Heart left ventricle (tissue), 16 donors: ENCODE results near the gene KCNA10. TPM values are rescaled to one million over a fixed set of nuclear protein-coding genes. Genes with fewer than 3 reads are reported as not detected.

Experiments
- ATAC-seq, 4 donors: fragments of 200-7000 bp; cut with Tn5 transposase; one replicate each; pipeline ENCODE4 v1.9.1; 2020 to 2022; ENCODE audit warnings: moderate library complexity in 4 of 4, mild to moderate bottlenecking in 3 of 4, moderate number of reproducible peaks in 1 of 4
- DNase-seq, 5 donors: peaks; one replicate each; pipeline ENCODE4 v3.0.0-alpha.2; 2020
- H3K27ac ChIP-seq, 12 donors: fragments of 200-600 bp; sonication (generic) in 4 of 12; one replicate each; pipeline versions ENCODE4 v1.5.0 to v1.8.0; 2016 to 2022; ENCODE audit warnings: mild to moderate bottlenecking in 2 of 12
- H3K27me3 ChIP-seq, 9 donors: fragments of 200-600 bp; sonication (generic) in 2 of 9; one replicate each; pipeline versions ENCODE4 v1.5.1 to v1.8.0; 2016 to 2022; ENCODE audit warnings: mild to moderate bottlenecking in 3 of 9
- H3K36me3 ChIP-seq, 9 donors: fragments of 200-600 bp; sonication (generic) in 2 of 9; one replicate each; pipeline versions ENCODE4 v1.5.0 to v1.8.0; 2018 to 2022; ENCODE audit warnings: mild to moderate bottlenecking in 2 of 9
- H3K4me1 ChIP-seq, 12 donors: fragments of 200-600 bp; sonication (generic) in 4 of 12; one replicate each; pipeline versions ENCODE4 v1.5.0 to v1.8.0; 2016 to 2022; ENCODE audit warnings: mild to moderate bottlenecking in 3 of 12
- H3K4me3 ChIP-seq, 12 donors: fragments of 200-600 bp; sonication (generic) in 4 of 12; one replicate each; pipeline versions ENCODE4 v1.5.0 to v1.8.0; 2017 to 2022; ENCODE audit warnings: mild to moderate bottlenecking in 9 of 12, moderate library complexity in 4 of 12
- H3K9me3 ChIP-seq, 12 donors: fragments of 200-600 bp; sonication (generic) in 4 of 12; one replicate each; pipeline versions ENCODE4 v1.5.0 to v1.8.0; 2016 to 2022; ENCODE audit warnings: mild to moderate bottlenecking in 1 of 12
- POLR2A ChIP-seq, 2 donors: fragments of 450-650 bp; IDR thresholded peaks; one replicate each; pipeline ENCODE4 v1.6.1; 2017; ENCODE audit warnings: antibody characterized with exemption in 2 of 2, mild to moderate bottlenecking in 2 of 2, moderate library complexity in 2 of 2
- WGBS, 4 donors: extraction: QIAGEN DNeasy Blood & Tissue Kit in 2 of 4; methylation state at CpG; one replicate each; pipeline versions ENCODE4 v1.1.5 to v1.1.7; 2013 to 2018; 5-methylcytosine and 5-hydroxymethylcytosine counted together
- intact Hi-C, 10 donors: fragments of 100-400 bp; cut with DNase I; formaldehyde crosslinking; loops; one replicate each; pipeline versions ENCODE4 v1.11.1 to v1.14.2; 2022
- polyA plus RNA-seq, 2 donors: library from polyadenylated mRNA; stranded (reverse); fragments of 200-250 nt; gene quantifications; one replicate each; pipeline ENCODE4 v1.2.3, GENCODE V29; 2013
- total RNA-seq, 9 donors: library from RNA; depleted of rRNA in 2 of 9; stranded (reverse); fragments of >200 nt in 2 of 9; fragmentation: NEBNext Ultra II Directional in 3 of 9; extraction: Animal tissue kit (Norgen Biotek cat#: 25700) in 3 of 9; gene quantifications; one replicate each; pipeline versions ENCODE4 v1.1.0 to v1.2.4, GENCODE V29; 2016 to 2023
- TF ChIP-seq, protein P1 (sequence below), 12 donors: fragments of 200-600 bp; sonication (generic) in 4 of 12; IDR thresholded peaks; one replicate each; pipeline versions ENCODE4 v1.5.0 to v1.8.0; 2018 to 2022; ENCODE audit warnings: antibody characterized with exemption in 12 of 12, mild to moderate bottlenecking in 5 of 12
- donor health status: ischemic (EF 13 %, LVEDD 7.1; RV severe dilation, severe dysfunction).
- donor health status: healthy with polysubstance abuse.
- donor health status: DM: no; HTN: yes; CAD: no.
- donor health status: DM: no; HTN: no; CAD: no.
- donor health status: ischemic (EF 25% LVEDD 6.9; RV normal size, moderate dysfunction).
- donor health status: ischemic (EF 25% LVEDD 5.7; RV mildly dilated, moderate dysfunction).
- donor health status: healthy.
- donor health status: DM: yes; HTN: yes; CAD: no.
- donor health status: ischemic (EF 35%, LVEDD 5.7; RV mildly dilated, moderate dysfunction).
- donor health status: nonischemic (EF 11% LVEDD 7.7; RV severe dilation, severe dysfunction).
- donor health status: DM: yes; HTN: yes; CAD: no.
- donor health status: PGD.
- donor health status: ischemic (EF 29% LVEDD 5.4; RV normal size, mild dysfunction).
- donor health status: nonischemic (EF 23%, LVEDD 6.1; RV moderate dilation, normal function).

Gene KCNA10
- total and polyA plus RNA-seq, 11 donors: not detected

DNA sequence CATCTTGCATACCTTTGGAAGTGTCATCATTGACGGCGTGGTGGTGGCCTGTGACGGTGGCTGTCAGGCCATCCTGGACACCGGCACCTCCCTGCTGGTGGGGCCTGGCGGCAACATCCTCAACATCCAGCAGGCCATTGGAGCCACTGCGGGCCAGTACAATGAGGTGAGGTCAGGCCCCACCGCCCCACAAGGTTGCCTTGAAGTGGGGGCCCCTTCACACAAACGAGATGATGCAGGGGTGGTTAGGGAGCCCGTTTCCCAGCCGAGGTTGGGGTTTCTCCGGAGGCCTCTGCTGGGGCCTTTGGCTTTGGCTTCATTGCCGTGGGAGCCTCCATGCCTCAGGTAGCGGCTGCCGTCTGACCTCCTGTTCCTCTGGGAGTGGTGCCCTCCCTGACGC is 29.6 kb downstream of the KCNA10 start:
- Histone ChIP-seq H3K36me3 (no peaks in the 10 kb centered on the region), H3K9me3 (no peaks in the 10 kb centered on the region), H3K27ac (no peak overlapping the region), H3K27me3 (no peaks in the 10 kb centered on the region), H3K4me1 (peaks cover 0 to 10% (median 0%) of the 10 kb centered on the region in 12 donors), H3K4me3 (no peak overlapping the region)
- WGBS, 4 donors: 91 to 95% (median 92%) methylated on average over 6 to 15 of the region's 15 CpGs
- TF ChIP-seq, protein P1, sequence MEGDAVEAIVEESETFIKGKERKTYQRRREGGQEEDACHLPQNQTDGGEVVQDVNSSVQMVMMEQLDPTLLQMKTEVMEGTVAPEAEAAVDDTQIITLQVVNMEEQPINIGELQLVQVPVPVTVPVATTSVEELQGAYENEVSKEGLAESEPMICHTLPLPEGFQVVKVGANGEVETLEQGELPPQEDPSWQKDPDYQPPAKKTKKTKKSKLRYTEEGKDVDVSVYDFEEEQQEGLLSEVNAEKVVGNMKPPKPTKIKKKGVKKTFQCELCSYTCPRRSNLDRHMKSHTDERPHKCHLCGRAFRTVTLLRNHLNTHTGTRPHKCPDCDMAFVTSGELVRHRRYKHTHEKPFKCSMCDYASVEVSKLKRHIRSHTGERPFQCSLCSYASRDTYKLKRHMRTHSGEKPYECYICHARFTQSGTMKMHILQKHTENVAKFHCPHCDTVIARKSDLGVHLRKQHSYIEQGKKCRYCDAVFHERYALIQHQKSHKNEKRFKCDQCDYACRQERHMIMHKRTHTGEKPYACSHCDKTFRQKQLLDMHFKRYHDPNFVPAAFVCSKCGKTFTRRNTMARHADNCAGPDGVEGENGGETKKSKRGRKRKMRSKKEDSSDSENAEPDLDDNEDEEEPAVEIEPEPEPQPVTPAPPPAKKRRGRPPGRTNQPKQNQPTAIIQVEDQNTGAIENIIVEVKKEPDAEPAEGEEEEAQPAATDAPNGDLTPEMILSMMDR (IDR thresholded peaks at IDR 0.05): no peak
- TF ChIP-seq POLR2A (IDR thresholded peaks at IDR 0.05): no peak
- intact Hi-C loops: loop anchor here in 1 of 10 donors (5.0 kb wide), 1 partner anchor 62 kb away; no protein-coding TSS in a partner anchor
- no peak for ATAC-seq
- no peak for DNase-seq

DNA sequence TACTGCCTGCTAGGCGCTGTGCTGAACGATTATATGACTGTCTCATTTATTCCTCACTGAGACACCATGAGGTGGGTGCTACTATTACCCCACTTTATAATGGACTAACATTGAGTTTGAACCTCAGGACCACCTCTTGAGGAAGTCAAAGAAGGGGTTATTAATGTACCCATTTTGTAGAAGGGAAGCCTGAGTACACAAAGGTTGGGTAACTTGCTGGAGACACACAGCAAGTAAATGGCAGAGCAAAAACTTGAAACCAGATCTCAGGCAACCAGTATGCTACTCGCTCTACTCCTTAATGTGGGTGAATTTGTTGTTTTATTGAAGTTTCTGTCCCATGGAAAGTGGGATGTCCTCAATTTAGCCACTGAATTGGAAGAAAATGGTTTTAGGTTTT is 30.1 kb downstream of the KCNA10 start:
- H3K27ac ChIP-seq: no peak overlapping the region
- H3K27me3 ChIP-seq: no peaks in the 10 kb centered on the region
- peaks cover 0 to 10% (median 0%) of the 10 kb centered on the region in 12 donors for H3K4me1 ChIP-seq
- WGBS, 4 donors: 62 to 65% (median 65%) methylated on average over 3 of the region's 3 CpGs
- no peak for TF ChIP-seq POLR2A (IDR thresholded peaks at IDR 0.05)
- TF ChIP-seq, protein P1 (IDR thresholded peaks at IDR 0.05): no peak
- no peaks in the 10 kb centered on the region for H3K36me3 ChIP-seq
- intact Hi-C loops: loop anchor here in 1 of 10 donors (5.0 kb wide), 1 partner anchor 62 kb away; no protein-coding TSS in a partner anchor
- DNase-seq (no peak), ATAC-seq (no peak)
- H3K9me3 ChIP-seq: no peaks in the 10 kb centered on the region
- H3K4me3 ChIP-seq: no peak overlapping the region

DNA sequence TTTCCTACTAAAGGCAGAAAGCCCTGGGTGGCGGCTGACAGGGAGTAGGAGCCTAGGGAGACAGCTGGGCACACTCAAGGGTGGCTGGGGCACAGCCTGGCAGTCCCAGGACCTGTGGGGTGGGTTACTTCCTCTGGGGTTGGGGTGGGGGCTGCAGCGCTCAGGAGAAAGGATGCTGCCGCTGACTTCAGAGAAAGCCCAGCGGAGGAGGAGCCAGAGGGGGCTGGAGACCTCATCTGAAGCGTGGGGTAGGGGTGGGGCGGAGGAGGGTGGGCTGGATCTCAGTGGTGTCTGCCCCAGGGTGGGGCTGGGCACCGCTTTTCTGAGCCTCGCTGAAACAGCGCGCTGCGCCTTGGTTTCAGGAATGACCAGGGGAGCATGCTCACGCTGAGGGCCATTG is 30.8 kb downstream of the KCNA10 start:
- Histone ChIP-seq H3K4me1 (peaks cover 0 to 10% (median 0%) of the 10 kb centered on the region in 12 donors), H3K4me3 (no peak overlapping the region), H3K36me3 (no peaks in the 10 kb centered on the region), H3K27ac (no peak overlapping the region), H3K27me3 (peaks cover 0 to 3% (median 0%) of the 10 kb centered on the region in 9 donors), H3K9me3 (no peaks in the 10 kb centered on the region)
- intact Hi-C loops: loop anchor here in 1 of 10 donors (5.0 kb wide), 1 partner anchor 61 kb away; no protein-coding TSS in a partner anchor
- WGBS, 4 donors: 72 to 78% (median 75%) methylated on average over 6 to 12 of the region's 12 CpGs
- no peak for ATAC-seq
- TF ChIP-seq, protein P1 (IDR thresholded peaks at IDR 0.05): no peak
- TF ChIP-seq POLR2A (IDR thresholded peaks at IDR 0.05): no peak
- no peak for DNase-seq

DNA sequence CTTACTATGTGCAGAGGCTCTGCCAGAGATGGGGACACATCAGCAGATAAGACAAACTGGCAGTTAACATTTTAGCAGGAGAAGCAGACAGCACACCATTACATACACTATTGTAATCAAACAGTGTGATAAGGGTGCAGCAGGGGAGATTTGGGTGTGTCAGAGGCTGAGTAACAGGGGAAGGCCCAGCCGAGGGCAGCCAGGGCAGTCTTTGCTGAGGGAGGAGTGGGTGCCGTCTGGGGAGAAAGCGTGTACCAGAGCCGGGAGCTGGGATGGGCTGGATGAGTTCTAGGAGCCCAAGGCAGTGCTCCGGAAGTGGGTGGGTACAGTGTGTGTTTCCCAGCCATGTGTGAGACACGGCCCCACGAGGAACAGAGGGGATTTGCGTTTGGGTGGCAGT is 31.2 kb downstream of the KCNA10 start:
- H3K9me3 ChIP-seq: no peaks in the 10 kb centered on the region
- no peak for TF ChIP-seq POLR2A (IDR thresholded peaks at IDR 0.05)
- TF ChIP-seq, protein P1 (IDR thresholded peaks at IDR 0.05): no peak
- H3K27me3 ChIP-seq: peaks cover 0 to 3% (median 0%) of the 10 kb centered on the region in 9 donors
- ATAC-seq (no peak), DNase-seq (no peak)
- H3K36me3 ChIP-seq: no peaks in the 10 kb centered on the region
- WGBS, 4 donors: 44 to 57% (median 50%) methylated on average over 8 of the region's 8 CpGs
- H3K27ac ChIP-seq: no peak overlapping the region
- H3K4me1 ChIP-seq: peaks cover 0 to 10% (median 1%) of the 10 kb centered on the region in 12 donors
- intact Hi-C loops: loop anchor here in 1 of 10 donors (5.0 kb wide), 1 partner anchor 60 kb away; no protein-coding TSS in a partner anchor
- no peak overlapping the region for H3K4me3 ChIP-seq
